ENCODE measurements around the gene SLC15A3. TPM values are rescaled to one million over a fixed set of nuclear protein-coding genes. Genes with fewer than 3 reads are reported as not detected.

SLC15A3 gene
- polyA plus RNA-seq, 2 donors, result 6.5 to 9.7 TPM

GRCh38 chr11:60934124-60934789, 17.7 kb downstream of the SLC15A3 start:
- Histone ChIP-seq H3K4me1 (ENCODE audit: control insufficient read depth in 2 of 2, insufficient read depth in 2 of 2, low read length in 1 of 2) (peaks cover 4 to 12% of the 10 kb centered on the region in 2 donors), H3K36me3 (ENCODE audit: control insufficient read depth in 2 of 2, insufficient read depth in 2 of 2, low read length in 1 of 2) (peaks cover 0 to 23% of the 10 kb centered on the region in 2 donors), H3K27ac (ENCODE audit: low read depth in 2 of 2, low read length in 1 of 2) (no peak overlapping the region), H3K4me3 (ENCODE audit: low read depth in 1 of 2, low read length in 2 of 2) (no peak overlapping the region), H3K27me3 (ENCODE audit: control insufficient read depth in 1 of 2, insufficient read depth in 2 of 2, low read length in 2 of 2) (no peaks in the 10 kb centered on the region), H3K9me3 (ENCODE audit: control insufficient read depth in 2 of 2, insufficient read depth in 1 of 2, low read depth in 1 of 2, low read length in 1 of 2) (no peaks in the 10 kb centered on the region)
- 92% methylated on average over 53 to 57 of the region's 57 CpGs for WGBS, 2 donors

- peaks cover 0 to 27% of the 10 kb centered on the region in 2 donors for H3K36me3 ChIP-seq (ENCODE audit: control insufficient read depth in 2 of 2, insufficient read depth in 2 of 2, low read length in 1 of 2)
- H3K27me3 ChIP-seq (ENCODE audit: control insufficient read depth in 1 of 2, insufficient read depth in 2 of 2, low read length in 2 of 2), result no peaks in the 10 kb centered on the region
Measured at GRCh38 chr11:60933416-60934123, 18.4 kb downstream of the SLC15A3 start.

GRCh38 chr11:60932605-60933356, 19.2 kb downstream of the SLC15A3 start:
- no peaks in the 10 kb centered on the region for H3K27me3 ChIP-seq (ENCODE audit: control insufficient read depth in 1 of 2, insufficient read depth in 2 of 2, low read length in 2 of 2)
- peaks cover 0 to 28% of the 10 kb centered on the region in 2 donors for H3K36me3 ChIP-seq (ENCODE audit: control insufficient read depth in 2 of 2, insufficient read depth in 2 of 2, low read length in 1 of 2)
- H3K9me3 ChIP-seq (ENCODE audit: control insufficient read depth in 2 of 2, insufficient read depth in 1 of 2, low read depth in 1 of 2, low read length in 1 of 2), result no peaks in the 10 kb centered on the region
- peaks cover 4 to 11% of the 10 kb centered on the region in 2 donors for H3K4me1 ChIP-seq (ENCODE audit: control insufficient read depth in 2 of 2, insufficient read depth in 2 of 2, low read length in 1 of 2)
- no peak overlapping the region for H3K27ac ChIP-seq (ENCODE audit: low read depth in 2 of 2, low read length in 1 of 2)
- no peak overlapping the region for H3K4me3 ChIP-seq (ENCODE audit: low read depth in 1 of 2, low read length in 2 of 2)
- WGBS, 2 donors, result 50 to 74% methylated on average over 5 of the region's 5 CpGs

More at GRCh38 chr11:60933416-60934123, 18.4 kb downstream of the SLC15A3 start:
- no peak overlapping the region for H3K4me3 ChIP-seq (ENCODE audit: low read depth in 1 of 2, low read length in 2 of 2)
- no peak overlapping the region for H3K27ac ChIP-seq (ENCODE audit: low read depth in 2 of 2, low read length in 1 of 2)
- WGBS, 2 donors, result 93 to 95% methylated on average over 37 of the region's 37 CpGs
- H3K9me3 ChIP-seq (ENCODE audit: control insufficient read depth in 2 of 2, insufficient read depth in 1 of 2, low read depth in 1 of 2, low read length in 1 of 2), result no peaks in the 10 kb centered on the region
- H3K4me1 ChIP-seq (ENCODE audit: control insufficient read depth in 2 of 2, insufficient read depth in 2 of 2, low read length in 1 of 2), result peaks cover 4 to 11% of the 10 kb centered on the region in 2 donors

DNA sequence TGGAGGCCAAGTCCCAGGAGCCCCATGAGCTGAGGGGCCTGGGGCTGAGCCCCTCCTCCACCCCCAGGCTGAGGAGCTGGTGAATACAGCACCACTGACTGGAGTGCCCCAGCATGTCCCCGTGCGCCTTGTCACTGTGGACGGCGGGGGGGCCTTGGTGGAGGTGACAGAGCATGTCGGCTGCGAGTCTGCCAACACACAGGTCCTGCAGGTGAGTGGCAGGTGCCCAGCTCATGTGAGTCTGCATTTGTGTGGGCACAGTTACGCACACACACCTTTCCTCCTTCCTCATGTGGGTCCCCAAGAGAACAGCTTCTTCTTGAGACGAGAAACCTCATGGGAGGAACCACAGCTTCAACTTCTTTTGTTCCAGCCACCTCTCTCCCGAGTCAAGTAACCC, 20.1 kb downstream of the SLC15A3 start:
- 80 to 82% methylated on average over 9 of the region's 9 CpGs for WGBS, 2 donors
- Histone ChIP-seq H3K36me3 (ENCODE audit: control insufficient read depth in 2 of 2, insufficient read depth in 2 of 2, low read length in 1 of 2) (peaks cover 0 to 28% of the 10 kb centered on the region in 2 donors), H3K27ac (ENCODE audit: low read depth in 2 of 2, low read length in 1 of 2) (no peak overlapping the region), H3K27me3 (ENCODE audit: control insufficient read depth in 1 of 2, insufficient read depth in 2 of 2, low read length in 2 of 2) (no peaks in the 10 kb centered on the region), H3K9me3 (ENCODE audit: control insufficient read depth in 2 of 2, insufficient read depth in 1 of 2, low read depth in 1 of 2, low read length in 1 of 2) (no peaks in the 10 kb centered on the region), H3K4me1 (ENCODE audit: control insufficient read depth in 2 of 2, insufficient read depth in 2 of 2, low read length in 1 of 2) (peaks cover 4 to 11% of the 10 kb centered on the region in 2 donors), H3K4me3 (ENCODE audit: low read depth in 1 of 2, low read length in 2 of 2) (no peak overlapping the region)

DNA sequence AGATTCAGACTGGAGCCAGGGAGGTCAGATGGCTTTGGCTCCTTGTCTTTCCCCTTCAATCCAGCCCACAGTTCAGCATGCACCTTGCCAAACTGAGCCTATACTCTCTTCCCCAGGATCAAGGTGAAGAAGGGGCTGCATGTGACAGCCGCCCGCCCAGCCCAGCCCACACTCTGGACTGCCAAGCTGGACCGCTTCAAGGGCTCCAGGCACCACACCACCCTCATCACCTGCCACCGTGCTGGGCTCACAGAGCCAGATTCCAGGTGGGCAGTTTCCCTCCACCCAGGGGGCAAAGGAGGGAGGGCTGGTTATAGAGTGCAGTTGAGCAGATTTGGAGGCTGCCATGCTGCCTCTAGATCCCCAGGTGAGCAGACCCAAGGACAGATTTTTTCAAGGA, 21.6 kb downstream of the SLC15A3 start:
- no peak overlapping the region for H3K4me3 ChIP-seq (ENCODE audit: low read depth in 1 of 2, low read length in 2 of 2)
- peaks cover 0 to 15% of the 10 kb centered on the region in 2 donors for H3K36me3 ChIP-seq (ENCODE audit: control insufficient read depth in 2 of 2, insufficient read depth in 2 of 2, low read length in 1 of 2)
- no peaks in the 10 kb centered on the region for H3K27me3 ChIP-seq (ENCODE audit: control insufficient read depth in 1 of 2, insufficient read depth in 2 of 2, low read length in 2 of 2)
- no peak overlapping the region for H3K27ac ChIP-seq (ENCODE audit: low read depth in 2 of 2, low read length in 1 of 2)
- 85 to 91% methylated on average over 4 of the region's 4 CpGs for WGBS, 2 donors
- H3K9me3 ChIP-seq (ENCODE audit: control insufficient read depth in 2 of 2, insufficient read depth in 1 of 2, low read depth in 1 of 2, low read length in 1 of 2), result no peaks in the 10 kb centered on the region
- H3K4me1 ChIP-seq (ENCODE audit: control insufficient read depth in 2 of 2, insufficient read depth in 2 of 2, low read length in 1 of 2), result peaks cover 0 to 12% of the 10 kb centered on the region in 2 donors

DNA sequence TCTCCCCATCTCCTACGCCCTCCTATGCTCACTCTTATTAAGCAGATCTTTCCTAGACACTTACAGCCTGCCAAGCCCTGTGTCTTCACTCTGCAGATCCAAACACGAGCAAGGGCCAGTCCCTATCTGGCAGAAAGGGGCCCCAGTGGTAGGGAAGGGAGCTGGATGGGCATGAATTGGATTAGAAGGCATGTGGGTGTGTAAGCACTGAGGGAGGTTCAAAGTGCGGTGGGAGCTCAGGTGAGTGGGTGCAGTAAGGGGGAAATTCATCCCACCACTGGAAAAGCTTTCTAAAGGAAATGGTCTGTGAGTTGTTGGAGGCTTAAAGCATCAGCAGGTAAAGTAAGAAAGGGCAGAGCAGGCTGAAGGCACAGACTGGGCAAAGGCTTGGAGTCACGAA, 22.2 kb downstream of the SLC15A3 start:
- 66 to 78% methylated on average over 4 of the region's 4 CpGs for WGBS, 2 donors
- H3K27me3 ChIP-seq (ENCODE audit: control insufficient read depth in 1 of 2, insufficient read depth in 2 of 2, low read length in 2 of 2), result no peaks in the 10 kb centered on the region
- peaks cover 0 to 15% of the 10 kb centered on the region in 2 donors for H3K4me1 ChIP-seq (ENCODE audit: control insufficient read depth in 2 of 2, insufficient read depth in 2 of 2, low read length in 1 of 2)
- H3K9me3 ChIP-seq (ENCODE audit: control insufficient read depth in 2 of 2, insufficient read depth in 1 of 2, low read depth in 1 of 2, low read length in 1 of 2), result no peaks in the 10 kb centered on the region
- no peak overlapping the region for H3K27ac ChIP-seq (ENCODE audit: low read depth in 2 of 2, low read length in 1 of 2)
- H3K36me3 ChIP-seq (ENCODE audit: control insufficient read depth in 2 of 2, insufficient read depth in 2 of 2, low read length in 1 of 2), result peaks cover 0 to 15% of the 10 kb centered on the region in 2 donors
- H3K4me3 ChIP-seq (ENCODE audit: low read depth in 1 of 2, low read length in 2 of 2), result no peak overlapping the region

DNA sequence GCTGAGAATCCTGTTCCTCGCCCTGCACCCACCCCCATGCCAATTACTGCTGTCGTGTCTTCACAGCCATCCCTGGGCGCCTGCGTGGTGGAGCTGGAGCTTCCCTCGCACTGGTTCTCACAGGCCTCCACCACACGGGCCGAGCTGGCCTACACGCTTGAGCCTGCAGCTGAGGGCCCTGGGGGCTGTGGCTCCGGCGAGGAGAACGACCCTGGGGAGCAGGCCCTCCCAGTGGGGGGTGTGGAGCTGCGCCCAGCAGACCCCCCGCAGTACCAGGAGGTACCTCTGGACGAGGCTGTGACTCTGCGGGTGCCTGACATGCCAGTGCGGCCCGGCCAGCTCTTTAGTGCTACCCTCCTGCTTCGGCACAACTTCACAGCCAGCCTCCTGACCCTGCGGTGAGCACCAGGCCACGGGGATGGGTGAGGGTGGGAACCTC, 23.4 kb downstream of the SLC15A3 start:
- Histone ChIP-seq H3K36me3 (ENCODE audit: control insufficient read depth in 2 of 2, insufficient read depth in 2 of 2, low read length in 1 of 2) (peaks cover 0 to 12% of the 10 kb centered on the region in 2 donors), H3K9me3 (ENCODE audit: control insufficient read depth in 2 of 2, insufficient read depth in 1 of 2, low read depth in 1 of 2, low read length in 1 of 2) (no peaks in the 10 kb centered on the region), H3K27ac (ENCODE audit: low read depth in 2 of 2, low read length in 1 of 2) (no peak overlapping the region), H3K4me1 (ENCODE audit: control insufficient read depth in 2 of 2, insufficient read depth in 2 of 2, low read length in 1 of 2) (peaks cover 6 to 22% of the 10 kb centered on the region in 2 donors), H3K27me3 (ENCODE audit: control insufficient read depth in 1 of 2, insufficient read depth in 2 of 2, low read length in 2 of 2) (no peaks in the 10 kb centered on the region), H3K4me3 (ENCODE audit: low read depth in 1 of 2, low read length in 2 of 2) (no peak overlapping the region)
- WGBS, 2 donors, result 88 to 90% methylated on average over 20 of the region's 20 CpGs

DNA sequence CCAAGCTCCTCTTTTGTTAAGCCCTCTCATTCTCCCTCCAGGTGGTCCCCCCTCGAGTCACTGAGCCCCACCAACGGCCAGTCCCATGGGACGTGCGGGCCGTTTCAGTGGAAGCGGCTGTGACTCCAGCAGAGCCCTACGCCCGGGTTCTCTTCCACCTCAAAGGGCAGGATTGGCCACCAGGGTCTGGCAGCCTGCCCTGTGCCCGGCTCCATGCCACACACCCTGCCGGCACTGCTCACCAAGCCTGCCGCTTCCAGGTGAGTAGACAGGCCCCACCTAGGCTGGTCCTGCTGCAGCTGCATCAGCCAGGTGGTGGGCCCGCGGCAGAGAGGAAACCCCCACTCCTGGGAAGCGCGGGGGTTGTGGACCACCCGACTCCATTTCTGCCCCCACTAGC, 24.4 kb downstream of the SLC15A3 start:
- no peaks in the 10 kb centered on the region for H3K27me3 ChIP-seq (ENCODE audit: control insufficient read depth in 1 of 2, insufficient read depth in 2 of 2, low read length in 2 of 2)
- H3K4me1 ChIP-seq (ENCODE audit: control insufficient read depth in 2 of 2, insufficient read depth in 2 of 2, low read length in 1 of 2), result peaks cover 6 to 22% of the 10 kb centered on the region in 2 donors
- H3K4me3 ChIP-seq (ENCODE audit: low read depth in 1 of 2, low read length in 2 of 2), result no peak overlapping the region
- no peak overlapping the region for H3K27ac ChIP-seq (ENCODE audit: low read depth in 2 of 2, low read length in 1 of 2)
- 68 to 81% methylated on average over 16 of the region's 16 CpGs for WGBS, 2 donors
- peaks cover 3 to 16% of the 10 kb centered on the region in 2 donors for H3K36me3 ChIP-seq (ENCODE audit: control insufficient read depth in 2 of 2, insufficient read depth in 2 of 2, low read length in 1 of 2)
- no peaks in the 10 kb centered on the region for H3K9me3 ChIP-seq (ENCODE audit: control insufficient read depth in 2 of 2, insufficient read depth in 1 of 2, low read depth in 1 of 2, low read length in 1 of 2)

GRCh38 chr11:60927061-60927592, 24.8 kb downstream of the SLC15A3 start:
- Histone ChIP-seq H3K27me3 (ENCODE audit: control insufficient read depth in 1 of 2, insufficient read depth in 2 of 2, low read length in 2 of 2) (no peaks in the 10 kb centered on the region), H3K36me3 (ENCODE audit: control insufficient read depth in 2 of 2, insufficient read depth in 2 of 2, low read length in 1 of 2) (peaks cover 3 to 20% of the 10 kb centered on the region in 2 donors), H3K4me3 (ENCODE audit: low read depth in 1 of 2, low read length in 2 of 2) (no peak overlapping the region), H3K4me1 (ENCODE audit: control insufficient read depth in 2 of 2, insufficient read depth in 2 of 2, low read length in 1 of 2) (peaks cover 6 to 22% of the 10 kb centered on the region in 2 donors), H3K27ac (ENCODE audit: low read depth in 2 of 2, low read length in 1 of 2) (no peak overlapping the region), H3K9me3 (ENCODE audit: control insufficient read depth in 2 of 2, insufficient read depth in 1 of 2, low read depth in 1 of 2, low read length in 1 of 2) (no peaks in the 10 kb centered on the region)
- WGBS, 2 donors, result 80 to 85% methylated on average over 8 of the region's 8 CpGs
